ENCODE data around the gene FAM83C. TPM values are rescaled to one million over a fixed set of nuclear protein-coding genes. Genes with fewer than 3 reads are reported as not detected.

The FAM83C gene
- total RNA-seq, 4 donors from 2014 or later = 29.3 to 68.8 (median 65.0) TPM

GRCh38 chr20:35248641-35249475 is 43.4 kb downstream of the FAM83C start:
- 66% methylated on average over 9 of the region's 9 CpGs for WGBS
- TF ChIP-seq POLR2AphosphoS5 (IDR thresholded peaks at IDR 0.05) (no peak), POLR2A (IDR thresholded peaks at IDR 0.05) (no peak), CTCF (IDR thresholded peaks at IDR 0.05) (no peak), EP300 (IDR thresholded peaks at IDR 0.05) (no peak)
- DNase-seq (ENCODE audit: low spot score in 2 of 2) = no peak

DNA sequence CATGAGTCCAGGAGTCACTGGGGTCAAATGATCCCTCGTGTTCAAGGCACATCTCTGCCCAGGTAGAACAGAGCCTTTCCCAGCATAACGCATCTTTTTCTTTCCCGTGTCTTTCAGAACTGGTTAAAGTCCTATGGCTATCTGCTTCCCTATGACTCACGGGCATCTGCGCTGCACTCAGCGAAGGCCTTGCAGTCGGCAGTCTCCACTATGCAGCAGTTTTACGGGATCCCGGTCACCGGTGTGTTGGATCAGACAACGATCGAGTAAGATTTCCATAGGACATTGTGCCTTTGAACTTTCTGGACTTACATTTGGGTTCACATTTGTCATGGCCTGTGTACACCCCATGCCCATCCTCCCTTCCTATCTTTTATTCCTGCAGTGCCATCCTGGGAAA is 45.5 kb downstream of the FAM83C start:
- 91% methylated on average over 12 of the region's 12 CpGs for WGBS
- Histone ChIP-seq H3K9me3 (no peaks in the 10 kb centered on the region), H3K4me3 (no peak overlapping the region), H3K4me1 (no peaks in the 10 kb centered on the region), H3K27me3 (no peaks in the 10 kb centered on the region), H3K36me3 (no peaks in the 10 kb centered on the region), H3K27ac (no peak overlapping the region)
- TF ChIP-seq EP300 (IDR thresholded peaks at IDR 0.05) = no peak
- TF ChIP-seq CTCF (IDR thresholded peaks at IDR 0.05) = no peak
- TF ChIP-seq POLR2A (IDR thresholded peaks at IDR 0.05) = no peak
- no peak for TF ChIP-seq POLR2AphosphoS5 (IDR thresholded peaks at IDR 0.05)
- no peak for DNase-seq (ENCODE audit: low spot score in 2 of 2)

More at GRCh38 chr20:35248641-35249475, 43.4 kb downstream of the FAM83C start:
- Histone ChIP-seq H3K27me3 (no peaks in the 10 kb centered on the region), H3K4me3 (no peak overlapping the region), H3K36me3 (no peaks in the 10 kb centered on the region), H3K27ac (no peak overlapping the region), H3K9me3 (no peaks in the 10 kb centered on the region), H3K4me1 (no peaks in the 10 kb centered on the region)

- 55% methylated on average over 2 of the region's 2 CpGs for WGBS
Measured at GRCh38 chr20:35243986-35244385, 48.2 kb downstream of the FAM83C start.

DNA sequence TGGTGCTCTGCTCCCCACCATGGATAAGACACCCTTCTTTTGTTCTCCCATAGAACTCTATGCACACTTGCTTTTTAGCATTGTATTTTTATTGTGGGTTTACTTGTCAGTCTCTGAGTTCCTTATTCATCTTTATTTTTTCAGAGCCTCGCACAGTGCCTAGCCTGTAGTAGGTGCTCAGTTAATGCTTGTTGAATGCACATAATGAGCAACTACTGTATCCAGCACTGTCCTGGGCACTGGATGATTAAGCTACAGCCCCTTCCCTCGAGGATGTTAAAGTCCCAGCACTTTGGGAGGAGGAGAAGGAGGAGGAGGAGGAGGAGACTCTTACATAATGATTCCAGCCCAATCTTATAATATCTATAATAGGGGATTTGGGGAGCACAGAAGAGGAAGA is 48.9 kb downstream of the FAM83C start:
- Histone ChIP-seq H3K4me3 (no peak overlapping the region), H3K27me3 (no peaks in the 10 kb centered on the region), H3K36me3 (no peaks in the 10 kb centered on the region), H3K9me3 (no peaks in the 10 kb centered on the region), H3K4me1 (no peaks in the 10 kb centered on the region), H3K27ac (no peak overlapping the region)
- TF ChIP-seq CTCF (IDR thresholded peaks at IDR 0.05) (no peak), POLR2A (IDR thresholded peaks at IDR 0.05) (no peak), EP300 (IDR thresholded peaks at IDR 0.05) (no peak), POLR2AphosphoS5 (IDR thresholded peaks at IDR 0.05) (no peak)
- DNase-seq (ENCODE audit: low spot score in 2 of 2) = no peak
- 72% methylated on average over 2 of the region's 2 CpGs for WGBS

More at GRCh38 chr20:35243986-35244385, 48.2 kb downstream of the FAM83C start:
- H3K4me1 ChIP-seq = no peaks in the 10 kb centered on the region
- H3K27me3 ChIP-seq = no peaks in the 10 kb centered on the region
- no peak overlapping the region for H3K27ac ChIP-seq
- no peaks in the 10 kb centered on the region for H3K36me3 ChIP-seq
- H3K4me3 ChIP-seq = no peak overlapping the region
- TF ChIP-seq POLR2A (IDR thresholded peaks at IDR 0.05) (no peak), POLR2AphosphoS5 (IDR thresholded peaks at IDR 0.05) (no peak), CTCF (IDR thresholded peaks at IDR 0.05) (no peak)
- no peak for DNase-seq (ENCODE audit: low spot score in 2 of 2)
- no peaks in the 10 kb centered on the region for H3K9me3 ChIP-seq

DNA sequence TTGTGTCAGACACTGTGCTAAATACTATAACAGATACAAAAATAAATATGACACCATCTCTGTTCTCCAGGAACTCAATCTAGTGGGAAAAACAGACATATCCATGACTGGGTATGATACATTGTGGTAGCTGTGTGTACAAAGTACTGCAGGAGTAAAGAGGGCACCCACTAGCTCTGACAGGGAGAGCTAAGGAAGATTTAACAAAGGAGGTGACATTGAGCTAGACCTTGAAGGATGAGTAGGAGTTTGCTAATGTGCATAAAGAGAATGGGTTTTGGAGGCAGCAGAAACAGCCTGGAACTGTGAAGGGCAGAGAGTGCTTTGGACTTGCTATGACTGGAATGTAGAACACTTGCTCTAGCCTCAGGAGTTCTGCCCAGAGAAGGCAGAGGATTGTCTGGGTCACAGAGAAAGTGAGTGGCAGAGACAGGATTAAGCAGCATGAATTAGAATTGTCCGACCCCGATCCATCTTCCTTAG is 51.4 kb downstream of the FAM83C start:
- H3K36me3 ChIP-seq = no peaks in the 10 kb centered on the region
- no peaks in the 10 kb centered on the region for H3K4me1 ChIP-seq
- H3K4me3 ChIP-seq = no peak overlapping the region
- H3K27ac ChIP-seq = no peak overlapping the region
- no peaks in the 10 kb centered on the region for H3K27me3 ChIP-seq
- TF ChIP-seq POLR2AphosphoS5 (IDR thresholded peaks at IDR 0.05) (no peak), EP300 (IDR thresholded peaks at IDR 0.05) (no peak), POLR2A (IDR thresholded peaks at IDR 0.05) (no peak), CTCF (IDR thresholded peaks at IDR 0.05) (no peak)
- H3K9me3 ChIP-seq = no peaks in the 10 kb centered on the region
- 92% methylated on average over 2 of the region's 2 CpGs for WGBS
- no peak for DNase-seq (ENCODE audit: low spot score in 2 of 2)

All from suprapubic skin (tissue), 4 donors.